Stimulated activated naive CD8-positive, alpha-beta T cell treated with anti-CD3 and anti-CD28 coated beads, Interleukin-15, Interleukin-2, amounts not matched to agents 100 ng/mL and 50 ng/mL, for 24 hours (primary cell): ENCODE results near the gene RARRES1.

Source experiments
- H3K27ac Mint-ChIP-seq: one replicate; pipeline ENCODE4 v1.8.0; 2021; ENCODE audit warnings: mild to moderate bottlenecking, mixed read lengths
- H3K27me3 Mint-ChIP-seq: one replicate; pipeline ENCODE4 v1.8.0; 2021; ENCODE audit warnings: mixed read lengths
- H3K36me3 Mint-ChIP-seq: one replicate; pipeline ENCODE4 v1.8.0; 2021; ENCODE audit warnings: low read depth, mixed read lengths
- H3K4me1 Mint-ChIP-seq: one replicate; pipeline ENCODE4 v1.8.0; 2021; ENCODE audit warnings: low read depth, mixed read lengths
- H3K4me3 Mint-ChIP-seq: one replicate; pipeline ENCODE4 v1.8.0; 2021; ENCODE audit warnings: mild to moderate bottlenecking, mixed read lengths
- H3K9me3 Mint-ChIP-seq: one replicate; pipeline ENCODE4 v1.8.0; 2021; ENCODE audit warnings: mixed read lengths

Gene RARRES1, protein sequence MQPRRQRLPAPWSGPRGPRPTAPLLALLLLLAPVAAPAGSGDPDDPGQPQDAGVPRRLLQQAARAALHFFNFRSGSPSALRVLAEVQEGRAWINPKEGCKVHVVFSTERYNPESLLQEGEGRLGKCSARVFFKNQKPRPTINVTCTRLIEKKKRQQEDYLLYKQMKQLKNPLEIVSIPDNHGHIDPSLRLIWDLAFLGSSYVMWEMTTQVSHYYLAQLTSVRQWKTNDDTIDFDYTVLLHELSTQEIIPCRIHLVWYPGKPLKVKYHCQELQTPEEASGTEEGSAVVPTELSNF

GRCh38 chr3:158731938-158732855 is at the start of gene RARRES1:
TSS of gene RARRES1 (minus strand) at chr3:158732457. CDS start at chr3:158732415, 42 bp downstream.
- Mint-ChIP-seq H3K4me3 (peak within 1 kb of the TSS; percentile 66), H3K36me3 (peaks cover 5% of the 10 kb centered on the region), H3K9me3 (no peaks in the 10 kb centered on the region), H3K27me3 (no peaks in the 10 kb centered on the region), H3K27ac (no peak within 1 kb of the TSS), H3K4me1 (peaks cover 17% of the 10 kb centered on the region)

GRCh38 chr3:158781849-158782248 is 49.6 kb upstream of the RARRES1 start:
- no peaks in the 10 kb centered on the region for H3K4me1 Mint-ChIP-seq
- H3K27me3 Mint-ChIP-seq, result no peaks in the 10 kb centered on the region
- no peak overlapping the region for H3K27ac Mint-ChIP-seq
- H3K9me3 Mint-ChIP-seq, result no peaks in the 10 kb centered on the region
- H3K4me3 Mint-ChIP-seq, result no peak overlapping the region
- no peaks in the 10 kb centered on the region for H3K36me3 Mint-ChIP-seq

GRCh38 chr3:158781191-158781590 is 48.9 kb upstream of the RARRES1 start:
- H3K27ac Mint-ChIP-seq, result no peak overlapping the region
- no peaks in the 10 kb centered on the region for H3K9me3 Mint-ChIP-seq
- no peaks in the 10 kb centered on the region for H3K36me3 Mint-ChIP-seq
- no peak overlapping the region for H3K4me3 Mint-ChIP-seq
- H3K27me3 Mint-ChIP-seq, result no peaks in the 10 kb centered on the region
- no peaks in the 10 kb centered on the region for H3K4me1 Mint-ChIP-seq

DNA sequence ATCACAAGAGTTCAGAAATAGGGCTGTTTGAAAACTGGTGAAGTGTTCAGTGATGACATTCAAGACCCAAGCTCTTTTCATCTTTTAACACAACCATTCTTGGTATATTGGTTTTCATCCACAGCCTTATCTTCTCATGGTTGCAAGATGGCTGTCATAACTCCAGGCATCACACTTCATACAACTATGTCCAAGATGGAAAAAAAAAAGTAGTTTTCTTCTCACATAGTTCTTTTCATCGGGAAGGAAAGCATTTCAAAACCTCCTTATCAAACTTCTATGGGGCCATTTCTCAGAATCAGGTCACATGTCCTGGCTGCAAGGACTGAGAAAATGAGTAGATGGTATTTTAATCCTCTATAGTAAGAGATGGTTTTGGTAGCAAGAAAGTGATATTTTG is 48.5 kb upstream of the RARRES1 start:
- no peaks in the 10 kb centered on the region for H3K27me3 Mint-ChIP-seq
- H3K36me3 Mint-ChIP-seq, result no peaks in the 10 kb centered on the region
- H3K4me1 Mint-ChIP-seq, result no peaks in the 10 kb centered on the region
- no peak overlapping the region for H3K27ac Mint-ChIP-seq
- H3K4me3 Mint-ChIP-seq, result no peak overlapping the region
- no peaks in the 10 kb centered on the region for H3K9me3 Mint-ChIP-seq

DNA sequence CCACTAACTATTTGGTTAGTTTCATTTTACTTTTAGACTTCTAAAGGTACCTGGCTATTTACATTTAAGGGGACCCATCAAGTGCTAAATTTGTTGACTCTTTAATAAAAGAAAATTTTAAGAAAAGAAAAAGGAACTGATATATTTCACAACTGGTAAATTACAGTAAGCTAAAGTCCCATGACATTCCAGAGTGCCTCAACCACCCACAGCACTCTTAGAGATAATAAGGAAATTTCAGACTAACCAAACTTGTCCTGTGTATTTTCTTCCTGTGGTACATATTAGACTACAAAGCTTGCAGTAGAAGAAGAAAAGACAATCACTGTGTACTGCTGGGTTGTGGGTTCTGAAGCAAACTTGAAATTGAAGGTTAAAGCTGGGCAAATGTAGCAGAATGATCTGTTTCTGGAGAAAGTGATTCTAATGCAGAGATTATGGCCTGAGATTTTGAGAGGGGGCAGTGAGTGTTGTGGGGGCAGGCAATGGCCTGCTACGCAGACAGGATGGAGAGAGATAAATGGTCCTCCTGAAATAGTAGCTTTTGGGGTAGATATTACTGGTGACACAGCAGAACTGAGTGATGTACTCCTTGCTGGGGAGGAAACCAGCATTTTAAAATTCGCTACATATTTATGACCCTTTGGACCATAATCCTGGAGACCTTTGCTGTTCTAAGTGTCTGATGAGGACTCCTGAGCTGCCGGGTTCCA is 45.1 kb upstream of the RARRES1 start:
- no peaks in the 10 kb centered on the region for H3K4me1 Mint-ChIP-seq
- H3K36me3 Mint-ChIP-seq, result no peaks in the 10 kb centered on the region
- H3K9me3 Mint-ChIP-seq, result no peaks in the 10 kb centered on the region
- no peak overlapping the region for H3K4me3 Mint-ChIP-seq
- H3K27me3 Mint-ChIP-seq, result no peaks in the 10 kb centered on the region
- no peak overlapping the region for H3K27ac Mint-ChIP-seq

GRCh38 chr3:158776531-158776930 is 44.3 kb upstream of the RARRES1 start:
- H3K36me3 Mint-ChIP-seq, result no peaks in the 10 kb centered on the region
- no peak overlapping the region for H3K27ac Mint-ChIP-seq
- no peaks in the 10 kb centered on the region for H3K9me3 Mint-ChIP-seq
- no peaks in the 10 kb centered on the region for H3K27me3 Mint-ChIP-seq
- no peaks in the 10 kb centered on the region for H3K4me1 Mint-ChIP-seq
- H3K4me3 Mint-ChIP-seq, result no peak overlapping the region

GRCh38 chr3:158775426-158776410 is 43.5 kb upstream of the RARRES1 start:
- no peaks in the 10 kb centered on the region for H3K4me1 Mint-ChIP-seq
- no peak overlapping the region for H3K4me3 Mint-ChIP-seq
- H3K9me3 Mint-ChIP-seq, result no peaks in the 10 kb centered on the region
- H3K27me3 Mint-ChIP-seq, result no peaks in the 10 kb centered on the region
- no peaks in the 10 kb centered on the region for H3K36me3 Mint-ChIP-seq
- H3K27ac Mint-ChIP-seq, result no peak overlapping the region

GRCh38 chr3:158774965-158775364 is 42.7 kb upstream of the RARRES1 start:
- Mint-ChIP-seq H3K27me3 (no peaks in the 10 kb centered on the region), H3K4me3 (no peak overlapping the region), H3K4me1 (no peaks in the 10 kb centered on the region), H3K9me3 (no peaks in the 10 kb centered on the region), H3K36me3 (no peaks in the 10 kb centered on the region), H3K27ac (no peak overlapping the region)

GRCh38 chr3:158773845-158774830 is 41.9 kb upstream of the RARRES1 start:
- Mint-ChIP-seq H3K4me1 (no peaks in the 10 kb centered on the region), H3K9me3 (no peaks in the 10 kb centered on the region), H3K27ac (no peak overlapping the region), H3K4me3 (no peak overlapping the region), H3K36me3 (no peaks in the 10 kb centered on the region), H3K27me3 (no peaks in the 10 kb centered on the region)

GRCh38 chr3:158773166-158773565 is 40.9 kb upstream of the RARRES1 start:
- H3K27me3 Mint-ChIP-seq, result no peaks in the 10 kb centered on the region
- no peaks in the 10 kb centered on the region for H3K9me3 Mint-ChIP-seq
- no peak overlapping the region for H3K27ac Mint-ChIP-seq
- H3K4me1 Mint-ChIP-seq, result no peaks in the 10 kb centered on the region
- no peaks in the 10 kb centered on the region for H3K36me3 Mint-ChIP-seq
- no peak overlapping the region for H3K4me3 Mint-ChIP-seq

GRCh38 chr3:158771982-158772381 is 39.7 kb upstream of the RARRES1 start:
- no peaks in the 10 kb centered on the region for H3K36me3 Mint-ChIP-seq
- H3K27ac Mint-ChIP-seq, result no peak overlapping the region
- H3K4me1 Mint-ChIP-seq, result no peaks in the 10 kb centered on the region
- no peaks in the 10 kb centered on the region for H3K9me3 Mint-ChIP-seq
- no peaks in the 10 kb centered on the region for H3K27me3 Mint-ChIP-seq
- no peak overlapping the region for H3K4me3 Mint-ChIP-seq

- no peak overlapping the region for H3K27ac Mint-ChIP-seq
- H3K36me3 Mint-ChIP-seq, result no peaks in the 10 kb centered on the region
- no peaks in the 10 kb centered on the region for H3K9me3 Mint-ChIP-seq
- no peak overlapping the region for H3K4me3 Mint-ChIP-seq
- no peaks in the 10 kb centered on the region for H3K27me3 Mint-ChIP-seq
- H3K4me1 Mint-ChIP-seq, result no peaks in the 10 kb centered on the region
These were observed 39.3 kb upstream of the RARRES1 start for GRCh38 chr3:158771577-158771976.

DNA sequence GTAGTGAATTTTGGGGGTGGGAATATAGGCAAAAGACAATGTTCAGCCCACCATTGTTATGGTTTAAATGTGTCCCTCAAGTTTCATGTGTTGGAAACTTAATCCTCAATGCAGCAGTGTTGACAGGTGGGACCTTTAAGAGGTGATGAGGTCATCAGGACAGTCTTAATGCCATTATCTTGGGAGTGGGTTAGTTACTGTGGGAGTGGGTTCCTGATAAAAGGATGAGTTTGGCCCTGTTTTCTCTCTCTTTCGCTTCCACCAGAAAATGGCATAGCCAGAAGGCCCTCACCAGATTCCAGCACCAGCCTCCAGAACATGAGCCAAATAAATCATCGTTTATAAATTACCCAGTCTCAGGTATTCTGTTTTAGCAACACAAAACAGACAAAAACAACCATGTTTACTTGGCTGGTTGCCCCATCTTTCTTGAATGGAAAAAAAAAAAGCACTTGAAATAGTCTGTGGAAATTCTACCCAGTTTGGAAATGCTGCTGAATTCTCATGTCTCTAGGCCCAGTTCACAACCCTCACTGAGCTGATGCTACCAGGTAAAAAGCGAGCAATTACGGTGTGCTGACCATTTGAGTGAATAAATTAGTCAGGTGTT is 38.6 kb upstream of the RARRES1 start:
- no peak overlapping the region for H3K27ac Mint-ChIP-seq
- no peaks in the 10 kb centered on the region for H3K27me3 Mint-ChIP-seq
- no peak overlapping the region for H3K4me3 Mint-ChIP-seq
- no peaks in the 10 kb centered on the region for H3K9me3 Mint-ChIP-seq
- H3K36me3 Mint-ChIP-seq, result no peaks in the 10 kb centered on the region
- H3K4me1 Mint-ChIP-seq, result no peaks in the 10 kb centered on the region
